Bronchial epithelial cell (primary cell): ENCODE results near the gene VSNL1. TPM values are rescaled to one million over a fixed set of nuclear protein-coding genes. Genes with fewer than 3 reads are reported as not detected.

ENCODE experiments used
- DNase-seq: peaks from one replicate; pipeline ENCODE4 v3.0.0-alpha.2; 2010; ENCODE audit warnings: low read depth
- FAIRE-seq: peaks from 2 replicates; lab custom pipeline; 2011; peaks lifted over from hg19 to GRCh38; lab: Jason Lieb, UNC
- H3K27me3 ChIP-seq: 2 replicates; pipeline ENCODE4 v1.5.1; 2011; ENCODE audit warnings: low read length; ENCODE audit not compliant: control insufficient read depth, insufficient read depth
- H3K36me3 ChIP-seq: 2 replicates; pipeline ENCODE4 v1.5.1; 2011; ENCODE audit warnings: low read length; ENCODE audit not compliant: control insufficient read depth, insufficient read depth
- H3K4me3 ChIP-seq: 2 replicates; pipeline ENCODE4 v1.5.1; 2011; ENCODE audit warnings: mild to moderate bottlenecking, low read depth, low read length, control low read depth
- CTCF ChIP-seq: IDR thresholded peaks from 2 replicates; pipeline ENCODE4 v1.5.1; 2011; ENCODE audit warnings: mild to moderate bottlenecking, moderate library complexity, low read length, control low read depth, inconsistent platforms; ENCODE audit not compliant: insufficient read depth, severe bottlenecking
- total RNA-seq: library from RNA; depleted of rRNA; stranded (reverse); fragments of >200 nt; gene quantifications from 2 replicates; pipeline ENCODE4 v1.2.1, GENCODE V29; 2014

VSNL1 gene
- total RNA-seq, 1 donor from 2014 or later = 1.6 TPM

GRCh38 chr2:17522303-17522702 lies 18.2 kb upstream of the VSNL1 start:
- Histone ChIP-seq H3K4me3 (no peak overlapping the region), H3K36me3 (no peaks in the 10 kb centered on the region), H3K27me3 (no peaks in the 10 kb centered on the region)
- no peak for TF ChIP-seq CTCF
- DNase-seq (no peak), FAIRE-seq (no peak)

GRCh38 chr2:17529771-17530170 lies 10.7 kb upstream of the VSNL1 start:
- DNase-seq (peak; percentile 76), FAIRE-seq (no peak)
- Histone ChIP-seq H3K36me3 (no peaks in the 10 kb centered on the region), H3K4me3 (no peak overlapping the region), H3K27me3 (no peaks in the 10 kb centered on the region)
- TF ChIP-seq CTCF = no peak

DNA sequence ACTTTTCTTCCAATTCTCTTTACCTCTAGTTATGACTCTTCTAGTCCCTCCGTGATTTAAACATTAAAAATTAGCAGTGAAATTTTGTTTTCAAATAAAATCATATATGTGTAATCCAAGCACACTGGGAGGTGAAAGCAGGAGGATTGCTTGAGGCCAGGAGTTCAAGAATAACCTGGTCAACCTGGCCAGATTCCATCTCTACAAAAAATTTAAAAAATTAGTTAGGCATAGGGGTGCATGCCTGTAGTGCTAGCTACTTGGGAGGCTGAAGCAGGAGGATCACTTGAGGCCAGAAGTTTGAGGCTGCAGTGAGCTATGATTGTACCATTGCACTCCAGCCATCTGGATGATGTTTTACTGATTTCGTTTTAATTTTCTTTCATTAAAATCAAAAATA lies 7.0 kb upstream of the VSNL1 start:
- no peaks in the 10 kb centered on the region for H3K36me3 ChIP-seq
- no peak overlapping the region for H3K4me3 ChIP-seq
- TF ChIP-seq CTCF = no peak
- DNase-seq (no peak), FAIRE-seq (no peak)
- no peaks in the 10 kb centered on the region for H3K27me3 ChIP-seq

DNA sequence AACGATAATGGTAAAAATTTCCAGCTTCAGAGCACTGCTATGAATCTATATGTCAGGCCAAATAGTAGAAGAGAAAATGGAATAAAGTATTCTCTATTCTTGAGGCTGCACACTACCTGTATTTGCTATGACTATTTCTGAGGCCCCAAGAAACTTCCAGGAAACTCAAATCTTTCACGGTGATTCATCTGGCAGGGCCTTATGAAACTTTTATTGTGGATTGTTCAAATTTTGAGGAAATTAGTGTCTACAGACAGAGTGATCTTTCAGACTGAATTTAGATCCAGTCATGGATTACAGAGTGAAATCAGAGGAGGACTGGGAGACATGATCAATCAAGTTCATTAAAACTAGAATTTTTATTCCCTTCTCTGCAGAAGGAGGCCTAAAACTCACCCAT lies 4.1 kb upstream of the VSNL1 start:
- FAIRE-seq = no peak
- no peak for TF ChIP-seq CTCF
- Histone ChIP-seq H3K36me3 (no peaks in the 10 kb centered on the region), H3K4me3 (no peak overlapping the region), H3K27me3 (no peaks in the 10 kb centered on the region)
- DNase-seq = peak; percentile 72

DNA sequence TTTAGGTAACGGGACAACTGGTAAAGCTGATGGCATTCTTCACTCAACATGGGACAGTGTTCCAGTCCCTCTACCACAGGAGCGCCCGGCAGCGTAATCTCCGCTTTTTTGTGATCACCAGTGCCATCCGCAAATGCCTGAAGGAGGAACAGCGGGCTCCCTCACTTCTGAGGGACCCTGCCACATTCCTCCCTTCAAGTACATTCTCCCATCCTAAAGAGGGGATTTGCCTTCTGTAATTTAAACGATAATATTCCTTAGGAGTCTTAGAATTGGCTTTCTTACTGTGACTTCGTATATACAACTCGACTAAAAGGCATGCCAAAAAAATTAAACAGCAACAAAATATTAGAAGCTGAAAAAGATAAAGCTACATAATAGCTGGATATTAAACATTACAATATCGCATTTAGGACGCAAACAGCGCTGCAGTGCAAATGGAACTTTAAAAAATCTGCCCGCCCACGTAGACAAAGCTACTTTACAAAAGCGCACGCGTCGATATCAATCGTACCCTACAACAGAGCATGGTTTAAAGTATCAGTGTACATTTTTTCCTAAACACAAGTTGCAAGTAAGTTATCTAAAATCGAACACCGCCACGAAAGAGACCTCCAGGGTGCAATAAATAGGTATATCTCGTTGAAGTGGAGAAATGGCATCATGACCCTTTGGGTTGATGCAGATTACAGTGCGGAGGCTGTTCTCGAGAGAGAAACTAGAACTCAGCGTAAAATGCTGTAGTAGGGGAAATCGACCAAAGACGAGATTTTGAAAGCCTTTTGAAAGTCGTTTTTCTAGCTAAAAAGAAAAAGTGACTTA lies 2.3 kb upstream of the VSNL1 start:
- peak overlapping the region; percentile 70 for H3K4me3 ChIP-seq
- FAIRE-seq = no peak
- DNase-seq = peak; percentile 53
- TF ChIP-seq CTCF = no peak
- no peaks in the 10 kb centered on the region for H3K36me3 ChIP-seq
- H3K27me3 ChIP-seq = no peaks in the 10 kb centered on the region
